ENCODE measurements around the gene STING1.
A peak's percentile ranks its signal among the peaks of the same experiment; 100 is the strongest.
"Not testable (repeated sequence)": the region's sequence is repeated elsewhere in the genome, so short reads cannot be mapped to it uniquely, and the experiment has no call there.

STING1 gene

DNA sequence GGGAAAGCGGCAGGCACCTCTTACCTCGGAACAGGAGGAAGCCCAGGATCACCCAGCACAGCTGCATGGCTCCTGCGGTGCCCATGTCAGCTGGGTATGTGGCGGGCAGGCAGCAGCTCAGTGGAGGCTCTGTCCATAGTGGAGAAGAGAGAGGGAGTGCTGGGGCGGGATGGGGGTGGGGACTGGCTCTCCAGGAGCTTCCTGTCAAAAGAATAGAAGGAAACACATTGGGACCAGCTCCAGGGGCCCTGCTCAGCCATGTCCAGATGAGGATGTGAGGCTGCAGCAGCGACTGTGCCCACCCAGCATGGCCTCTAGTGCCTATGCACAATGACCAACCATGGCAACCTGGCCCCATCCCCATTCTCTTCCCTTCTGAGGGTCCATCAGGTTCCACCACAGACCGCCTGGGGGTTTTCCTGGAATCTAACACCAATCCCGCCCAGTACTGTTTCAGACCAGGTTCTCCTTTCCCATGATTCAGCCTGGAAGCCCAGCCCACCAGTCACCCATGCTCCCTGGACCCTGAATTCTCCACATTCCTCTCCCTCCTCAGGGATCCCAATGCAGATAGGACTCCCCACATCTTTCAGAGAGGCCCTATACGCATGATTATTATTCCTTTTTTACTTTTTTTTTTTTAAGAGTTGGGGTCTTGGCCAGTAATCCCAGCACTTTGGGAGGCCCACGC, 19.8 kb downstream of the STING1 start, which contains the start of gene ECSCR:
ECSCR (minus strand) TSS at position 158 of the 691 bp plus-strand sequence; CDS start at position 85, 73 bp downstream.
- no peak for DNase-seq (ENCODE audit: low read depth)

DNA sequence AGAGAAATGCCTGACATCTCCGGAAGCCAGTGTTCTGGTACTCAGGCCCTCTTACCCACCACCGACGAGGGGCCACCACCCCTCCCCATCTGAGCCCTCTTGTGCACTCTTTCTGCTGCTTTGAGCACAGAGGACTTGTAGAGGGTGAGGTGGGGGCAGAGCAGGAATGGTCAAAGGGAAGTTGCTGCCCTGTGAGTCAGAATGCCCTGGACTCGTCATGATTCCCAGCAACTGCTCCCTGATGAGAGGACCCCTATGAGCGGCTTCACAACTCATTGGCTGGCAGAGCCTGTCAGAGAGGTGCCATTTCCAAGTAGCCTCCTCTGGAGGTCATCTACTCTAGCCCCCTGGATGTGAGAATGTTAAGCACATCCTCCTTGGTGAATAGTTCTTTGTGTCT, 20.9 kb downstream of the STING1 start:
- no peak for DNase-seq (ENCODE audit: low read depth)

DNA sequence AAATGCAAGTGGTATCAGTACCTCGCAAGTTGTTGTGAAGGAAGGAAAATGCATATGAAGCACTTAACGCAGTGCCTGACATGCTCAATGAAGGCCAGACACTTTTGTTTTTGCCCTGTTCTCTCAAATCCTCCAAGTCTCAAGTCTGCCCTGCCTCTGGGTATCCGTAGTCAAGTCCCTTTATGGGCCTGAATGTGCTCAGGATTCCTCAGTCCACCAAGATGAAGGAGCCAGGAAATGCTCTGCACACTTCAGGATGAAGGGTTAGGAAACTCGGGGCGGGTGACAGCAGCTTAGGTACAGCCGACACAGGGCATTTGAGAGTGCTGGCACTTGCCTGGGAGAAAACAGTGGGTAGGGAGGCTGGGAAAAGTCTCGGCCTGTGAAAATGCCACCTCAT, 21.4 kb downstream of the STING1 start:
- no peak for DNase-seq (ENCODE audit: low read depth)

DNA sequence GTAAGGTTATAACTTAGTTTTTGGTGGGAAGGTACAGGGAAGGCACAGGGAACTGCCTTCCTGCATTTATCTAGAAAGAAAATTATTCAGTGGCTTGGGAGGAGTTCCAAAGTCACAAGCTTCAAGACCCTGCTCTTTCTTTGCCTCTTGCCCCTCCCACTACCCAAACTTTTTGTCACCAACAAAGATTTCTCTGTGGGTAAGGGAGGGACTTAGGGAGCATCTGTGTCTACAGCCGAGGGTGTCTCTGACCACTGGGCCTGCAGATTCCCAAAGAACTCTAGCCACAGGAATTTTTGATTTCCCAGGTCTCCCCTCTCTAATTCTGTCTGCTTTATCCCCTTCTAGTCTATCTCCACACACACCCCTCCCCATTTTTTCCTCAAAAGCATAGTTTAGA, 22.1 kb downstream of the STING1 start:
- no peak for DNase-seq (ENCODE audit: low read depth)

DNA sequence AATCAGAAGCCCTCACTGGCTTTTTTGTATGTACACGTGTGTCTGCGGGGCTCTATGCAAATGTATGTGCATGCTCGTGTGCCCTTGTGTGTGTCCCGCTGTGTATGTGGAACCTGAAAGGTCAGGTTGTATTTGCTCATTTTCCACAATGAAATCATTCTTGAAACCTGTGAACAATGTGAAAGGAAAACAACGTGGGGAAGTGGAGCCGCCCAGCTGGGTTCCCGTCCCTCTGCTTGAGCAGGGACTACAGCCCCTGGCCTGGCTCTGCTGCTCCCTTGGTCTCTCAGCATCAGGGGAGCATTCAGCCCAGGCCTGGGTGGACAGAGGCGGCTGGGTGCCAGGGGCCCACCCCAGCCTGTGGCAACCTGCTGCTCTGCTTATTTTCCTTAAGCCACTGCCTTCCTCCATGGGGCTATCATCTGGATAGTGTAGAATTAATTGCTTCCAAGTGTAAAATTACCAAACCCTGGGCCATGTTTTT, 23.1 kb downstream of the STING1 start:
- no peak for DNase-seq (ENCODE audit: low read depth)

DNA sequence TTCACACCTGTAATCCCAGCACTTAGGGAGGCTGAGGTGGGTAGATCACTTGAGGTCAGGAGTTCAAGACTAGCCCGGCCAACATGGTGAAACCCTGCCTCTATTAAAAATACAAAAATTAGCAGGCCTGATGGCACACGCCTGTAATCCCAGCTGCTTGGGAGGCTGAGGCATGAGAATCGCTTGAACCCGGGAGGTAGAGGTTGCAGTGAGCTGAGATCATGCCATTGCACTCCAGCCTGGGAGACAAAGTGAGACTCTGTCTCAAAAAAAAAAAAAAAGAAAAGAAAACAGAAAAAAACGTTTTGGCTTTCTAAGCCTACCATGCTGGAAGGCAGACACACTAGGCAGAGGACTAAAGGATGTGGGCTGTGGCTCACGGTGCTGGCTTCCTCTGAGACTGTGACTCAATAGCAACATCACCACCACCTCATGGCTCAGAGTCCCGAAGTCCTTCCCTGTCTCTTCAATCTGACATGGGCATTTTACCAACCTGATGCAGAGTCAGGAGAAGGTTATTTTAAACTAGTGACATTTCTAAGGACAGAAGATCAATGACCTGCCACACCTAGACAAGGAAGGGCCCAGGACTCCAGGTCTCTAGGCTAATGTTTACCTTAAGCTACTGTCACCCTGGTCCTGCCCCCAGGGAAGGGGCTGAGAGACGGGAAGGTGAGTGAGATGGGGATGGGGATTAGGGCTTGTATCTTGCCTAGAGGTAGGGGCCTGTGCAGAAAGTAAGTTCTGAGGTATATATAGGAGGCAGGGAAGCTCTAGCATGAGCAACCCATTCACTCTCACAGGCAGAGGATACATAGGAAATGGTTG, 23.8 kb downstream of the STING1 start:
- DNase-seq (ENCODE audit: low read depth): peak; percentile 65

DNA sequence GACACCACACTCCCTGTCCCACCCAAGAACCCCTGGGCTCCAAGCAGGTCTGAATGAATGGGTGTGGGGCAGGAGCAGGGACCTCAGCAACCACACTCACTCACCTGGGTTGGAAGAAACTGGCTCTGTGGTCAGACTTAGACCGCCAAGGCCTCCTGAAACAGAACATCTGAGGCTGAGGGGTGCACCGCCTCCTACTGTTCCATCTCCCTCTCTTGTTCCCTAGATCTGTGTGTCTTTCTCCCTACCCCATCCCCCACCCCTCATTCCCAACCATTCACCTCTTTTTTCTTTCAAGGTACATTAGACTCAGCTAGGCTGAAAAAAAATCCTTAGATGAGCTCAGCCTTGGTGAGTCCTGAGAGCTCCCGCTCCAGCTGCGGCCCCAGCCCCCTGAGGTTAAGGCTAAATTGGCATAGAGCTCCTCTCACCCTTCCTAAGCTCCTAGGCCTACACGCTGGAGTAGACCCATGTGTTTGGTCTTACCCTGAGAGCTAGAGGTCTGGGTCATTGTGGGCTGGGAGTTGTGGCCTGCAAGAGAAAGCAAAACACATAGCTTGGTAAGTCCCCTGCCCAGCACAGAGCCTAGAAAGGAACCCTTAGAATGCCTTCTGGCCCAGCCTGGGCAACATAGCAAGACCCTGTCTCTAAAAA, 24.8 kb downstream of the STING1 start:
- DNase-seq (ENCODE audit: low read depth): no peak

DNA sequence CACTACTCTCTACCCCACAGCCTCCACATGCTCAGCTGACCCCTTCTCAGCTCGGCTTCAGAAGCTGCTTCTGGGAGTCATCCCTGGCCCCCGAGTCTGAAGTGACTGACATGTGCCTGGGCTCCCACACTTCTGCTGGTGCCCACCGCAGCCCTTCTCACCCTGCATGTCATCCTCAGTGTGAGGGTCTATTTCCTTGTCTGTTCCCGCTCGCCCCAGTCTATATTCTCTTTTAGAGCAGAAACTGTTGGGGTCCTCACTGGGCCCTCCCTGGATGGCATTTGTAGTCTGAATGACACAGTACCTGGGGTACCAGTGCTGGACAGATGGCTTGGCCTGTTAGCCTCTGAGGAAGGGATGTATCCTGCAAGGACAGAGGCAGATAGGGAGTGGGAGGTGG, 25.3 kb downstream of the STING1 start:
- DNase-seq (ENCODE audit: low read depth): no peak

DNA sequence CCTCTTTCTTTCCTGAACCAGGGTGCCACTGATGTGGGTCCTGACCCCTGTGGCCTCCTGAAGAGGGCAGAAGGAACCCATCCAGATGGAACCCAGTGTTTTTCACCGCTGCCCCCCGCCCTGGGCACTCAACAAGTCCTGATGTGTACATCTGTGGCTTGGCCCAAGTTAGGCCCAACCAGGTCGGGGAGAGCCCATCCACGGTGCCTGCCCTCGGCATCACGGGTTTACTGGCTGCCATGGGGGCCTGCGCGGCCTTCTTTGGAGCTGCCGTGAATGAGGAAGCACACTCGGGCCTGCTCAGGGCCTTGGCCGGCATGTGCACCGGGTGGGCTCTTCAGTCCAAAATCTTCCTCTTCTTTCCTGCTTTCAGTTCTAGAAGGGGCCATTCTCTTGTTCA, 25.8 kb downstream of the STING1 start:
- no peak for DNase-seq (ENCODE audit: low read depth)

DNA sequence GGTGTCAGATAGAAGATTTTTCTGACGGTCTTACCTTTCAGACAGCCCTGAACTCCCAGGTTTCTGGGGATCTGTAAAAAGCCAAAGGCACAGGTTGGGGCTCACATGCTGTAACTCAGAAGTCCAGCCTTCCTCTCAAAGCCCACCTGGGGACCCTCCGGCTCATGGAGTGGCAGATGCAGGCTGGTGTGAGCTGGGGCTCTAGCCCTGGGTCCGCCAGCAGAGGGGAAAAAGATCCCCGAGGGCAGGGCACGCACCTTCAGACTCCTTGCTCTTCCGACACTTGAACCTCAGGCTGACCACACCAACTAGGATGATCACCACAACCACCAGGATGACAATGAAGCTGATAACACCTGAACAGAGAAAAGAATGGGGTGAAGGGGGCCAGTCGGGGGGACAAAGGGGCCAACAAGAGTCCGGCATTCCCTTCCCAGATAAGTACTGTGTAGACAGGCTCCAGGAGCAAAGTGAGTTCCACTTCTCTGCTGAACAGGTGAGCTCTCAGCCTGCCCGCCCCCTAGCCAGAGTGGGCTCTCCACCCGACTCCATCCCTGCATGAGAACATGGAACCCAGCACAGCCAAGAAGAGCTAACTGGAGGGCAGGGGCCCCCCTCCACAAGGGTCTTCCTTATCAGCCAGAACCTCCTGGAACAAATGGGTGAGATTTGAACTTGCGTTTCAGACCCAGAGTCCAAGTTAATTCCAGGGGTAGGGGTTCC, 27.8 kb downstream of the STING1 start:
- DNase-seq (ENCODE audit: low read depth): no peak

DNA sequence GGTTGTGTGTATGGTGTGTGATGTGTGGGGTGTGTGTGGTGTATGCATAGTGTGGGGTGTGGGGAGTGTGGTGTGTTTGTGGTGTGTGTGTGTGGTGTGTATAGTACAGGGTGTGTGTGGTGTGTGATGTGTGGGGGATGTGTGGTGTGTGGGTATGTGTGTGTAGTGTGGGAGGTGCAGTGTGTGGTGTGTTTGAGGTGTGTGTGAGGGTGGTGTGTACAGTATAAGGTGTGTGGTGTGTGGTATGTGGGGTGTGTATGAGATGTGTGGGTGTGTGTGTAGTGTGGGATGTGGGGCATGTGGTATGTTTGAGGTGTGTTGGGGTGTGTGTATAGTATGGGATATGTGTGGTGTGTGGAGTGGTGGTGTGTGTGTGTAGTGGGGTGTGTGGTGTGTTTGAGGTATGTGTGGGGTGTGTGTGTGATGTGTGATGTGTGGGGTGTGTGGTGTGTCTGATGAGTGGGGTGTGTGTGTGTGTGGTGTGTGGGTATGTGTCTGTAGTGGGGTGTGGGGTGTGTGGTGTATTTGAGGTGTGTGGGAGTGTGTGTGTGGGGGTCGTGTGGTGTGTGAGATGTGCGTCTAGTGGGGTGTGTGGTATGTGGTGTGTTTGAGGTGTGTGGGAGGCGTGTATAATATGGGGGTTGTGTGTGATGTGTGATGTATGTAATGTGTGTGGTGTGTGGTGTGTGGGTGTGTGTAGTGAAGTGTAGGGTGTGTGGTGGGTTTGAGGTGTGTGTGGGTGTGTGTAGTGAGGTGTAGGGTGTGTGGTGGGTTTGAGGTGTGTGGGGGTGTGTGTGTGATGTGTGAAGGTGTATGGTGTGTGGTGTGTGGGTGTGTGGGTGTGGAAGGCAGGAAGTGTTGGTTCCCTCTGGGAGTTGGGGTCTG, 28.6 kb downstream of the STING1 start:
- DNase-seq (ENCODE audit: low read depth): no peak

DNA sequence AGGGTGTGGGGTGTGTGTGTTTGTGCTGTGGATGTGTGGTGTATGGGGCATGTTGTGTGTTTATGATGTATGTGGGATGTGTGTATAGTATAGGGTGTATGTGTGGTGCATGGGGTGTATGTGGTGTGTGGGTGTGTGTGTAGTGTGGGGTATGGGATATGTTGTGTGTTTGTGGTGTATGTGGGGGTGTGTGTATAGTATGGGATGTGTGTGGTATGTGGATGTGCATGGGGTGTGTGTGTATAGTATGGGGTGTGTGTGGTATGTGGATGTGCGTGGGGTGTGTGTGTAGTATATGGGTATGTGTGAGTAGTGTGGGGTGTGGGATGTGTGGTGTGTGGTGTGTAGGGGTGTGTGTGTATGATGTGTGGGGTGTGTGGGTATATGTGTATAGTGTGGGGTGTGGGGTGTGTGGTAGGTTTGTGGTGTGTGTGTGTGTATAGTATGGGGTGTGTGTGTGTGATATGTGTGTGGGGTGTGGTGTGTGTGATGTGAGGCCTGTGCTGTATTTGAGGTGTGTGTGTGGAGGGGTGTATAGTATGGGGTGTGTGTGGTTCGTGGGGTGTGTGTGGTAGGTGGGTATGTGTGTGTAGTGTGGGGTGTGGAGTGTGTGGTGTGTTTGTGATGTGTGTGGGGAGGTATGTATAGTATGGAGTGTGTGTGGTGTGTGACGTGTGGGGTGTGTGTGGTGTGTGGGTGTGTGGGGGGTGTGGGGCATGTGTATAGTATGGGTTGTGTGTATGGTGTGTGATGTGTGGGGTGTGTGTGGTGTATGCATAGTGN, 30.5 kb downstream of the STING1 start:
- DNase-seq (ENCODE audit: low read depth): no peak

DNA sequence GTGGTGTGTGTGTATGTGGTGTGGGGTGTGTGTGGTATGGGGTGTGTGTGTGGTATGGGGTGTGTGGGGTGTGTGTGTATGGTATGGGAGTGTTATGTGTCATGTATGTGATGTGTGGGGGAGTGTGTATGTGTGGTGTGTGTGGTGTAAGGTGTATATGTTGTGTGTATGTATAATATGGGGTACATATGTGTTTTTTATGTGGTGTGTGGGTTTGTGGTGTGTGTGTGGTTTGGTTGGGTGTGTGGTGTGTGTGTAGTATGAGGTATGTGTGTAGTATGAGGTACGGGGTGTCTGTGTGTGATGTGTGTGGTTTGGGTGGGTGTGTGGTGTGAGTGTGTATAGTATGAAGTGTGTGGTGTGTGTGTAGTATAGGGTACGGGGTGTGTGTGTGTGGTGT, 31.4 kb downstream of the STING1 start:
- no peak for DNase-seq (ENCODE audit: low read depth)

DNA sequence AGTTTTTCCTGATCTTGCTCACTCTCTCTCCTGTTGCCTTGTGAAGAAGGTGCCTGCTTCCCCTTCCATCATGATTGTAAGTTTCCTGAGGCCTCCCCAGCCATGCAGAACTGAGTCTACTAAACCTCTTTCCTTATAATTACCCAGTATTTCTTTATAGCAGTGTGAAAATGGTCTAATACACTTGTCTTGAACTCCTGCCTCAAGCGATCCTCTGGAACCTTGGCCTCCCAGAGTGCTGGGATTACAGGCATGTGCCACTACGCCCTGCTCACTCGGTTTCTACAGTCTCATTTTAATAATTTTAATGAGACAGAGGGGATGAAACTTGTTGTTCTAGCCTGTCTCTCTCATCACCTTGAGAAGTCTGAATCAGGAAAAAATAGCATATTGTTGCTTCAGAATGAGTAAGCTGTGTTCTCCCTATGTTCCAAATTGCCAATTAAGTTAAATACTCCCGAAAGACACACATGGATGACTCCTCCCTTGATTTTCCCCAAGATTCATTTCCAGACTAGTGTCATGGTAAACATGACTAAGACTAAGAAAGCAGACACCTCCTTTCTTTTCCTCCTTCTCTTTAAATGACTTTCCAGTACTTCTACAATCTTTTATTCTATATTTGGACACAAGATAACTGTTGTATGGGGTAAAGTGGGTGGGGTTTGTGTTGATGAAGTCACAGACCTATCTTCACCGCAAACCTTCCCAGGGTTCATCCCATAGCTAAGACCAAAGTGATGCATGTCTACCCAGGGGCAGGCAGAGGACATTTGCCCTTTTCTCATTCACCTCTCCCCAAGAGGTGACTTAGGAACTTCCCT, 35.4 kb downstream of the STING1 start:
- DNase-seq (ENCODE audit: low read depth): no peak

DNA sequence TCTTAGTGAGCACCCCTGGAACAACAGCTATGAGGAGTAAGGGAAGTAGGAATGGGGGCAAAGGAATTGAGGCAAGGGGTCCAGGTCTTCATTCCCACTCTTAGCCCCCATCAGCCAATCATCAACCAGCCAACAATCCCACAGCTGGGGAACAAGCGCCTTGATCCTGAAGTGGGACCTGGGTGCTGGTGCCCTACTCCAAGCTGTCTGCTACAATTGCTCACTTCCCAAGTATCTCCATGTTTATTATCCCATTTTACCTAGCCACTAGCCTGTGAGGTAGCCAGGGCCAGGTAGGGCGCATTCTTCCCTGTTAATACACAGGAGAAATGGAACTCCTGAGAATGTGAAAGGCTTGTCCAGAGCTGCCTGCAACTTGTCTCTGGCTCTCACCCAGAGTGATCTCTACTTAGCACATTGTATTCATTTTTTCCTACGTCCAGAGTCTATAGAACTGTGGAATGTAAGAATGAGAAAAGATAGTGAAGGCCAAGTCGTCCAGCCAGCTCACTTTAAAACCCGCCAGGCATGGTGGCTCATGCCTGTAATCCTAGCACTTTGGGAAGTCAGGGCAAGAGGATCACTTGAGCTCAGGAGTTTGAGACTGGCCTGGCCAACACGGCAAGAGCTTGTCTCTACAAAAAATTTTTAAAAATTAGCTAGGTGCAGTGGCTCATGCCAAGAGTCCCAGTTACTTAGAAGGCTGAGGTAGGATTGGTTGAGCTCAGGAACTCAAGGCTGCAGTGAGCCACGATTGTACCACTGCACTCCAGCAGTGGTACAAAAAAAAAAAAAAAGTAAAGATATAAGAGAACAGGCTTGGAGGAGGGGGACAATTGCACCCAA, 37.0 kb downstream of the STING1 start:
- no peak for DNase-seq (ENCODE audit: low read depth)

DNA sequence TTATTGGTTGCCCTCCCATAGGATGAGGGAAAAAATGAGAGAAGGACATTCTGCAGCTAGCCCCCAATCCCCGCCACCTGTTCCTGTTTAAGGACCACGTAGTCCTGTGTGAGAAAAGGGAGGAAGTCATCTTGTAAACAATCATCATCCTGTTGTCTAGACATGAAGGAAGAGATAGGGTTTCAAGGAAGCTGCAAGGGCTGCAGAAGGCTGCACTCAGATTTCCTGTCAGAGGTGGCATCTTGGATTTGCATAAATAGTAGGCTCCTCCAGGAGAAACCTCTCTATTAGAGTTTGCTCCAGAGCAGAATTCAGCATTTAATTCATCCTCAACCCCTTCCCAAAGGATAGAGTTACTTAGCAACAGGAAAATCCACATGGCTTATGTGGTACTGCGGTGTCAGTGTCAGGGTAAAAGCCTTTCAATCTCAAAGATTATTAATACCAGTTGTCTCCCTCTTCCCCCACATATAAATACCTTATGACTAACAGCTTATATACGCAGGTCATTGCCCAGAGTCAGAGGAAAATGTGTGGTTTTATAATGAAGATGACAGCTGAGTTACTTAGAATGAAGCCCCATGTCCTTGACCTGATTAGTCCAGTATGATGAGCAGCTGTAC, 38.6 kb downstream of the STING1 start:
- DNase-seq (ENCODE audit: low read depth): no peak

DNA sequence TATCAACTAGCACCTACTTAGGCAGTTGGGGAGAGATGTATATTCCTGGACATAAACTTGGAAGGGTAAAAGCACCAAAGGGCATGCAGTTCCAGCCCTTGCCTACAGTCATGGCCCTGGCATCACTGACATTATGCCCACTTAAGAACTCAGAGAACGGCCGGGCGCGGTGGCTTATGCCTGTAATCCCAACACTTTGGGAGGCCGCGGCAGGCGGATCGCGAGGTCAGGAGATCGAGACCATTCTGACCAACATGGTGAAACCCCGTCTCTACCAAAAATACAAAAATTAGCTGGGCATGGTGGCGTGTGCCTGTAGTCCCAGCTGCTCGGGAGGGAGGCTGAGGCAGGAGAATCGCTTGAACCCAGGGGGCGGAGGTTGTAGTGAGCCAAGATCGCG, 42.1 kb downstream of the STING1 start:
- DNase-seq (ENCODE audit: low read depth): not testable (repeated sequence)

All from activated T-cell treated with anti-CD3 and anti-CD28 coated beads for 24 hours (primary cell).